K562 (cell line): Measurements from ENCODE around the gene NPAS3. TPM values are rescaled to one million over a fixed set of nuclear protein-coding genes. Genes with fewer than 3 reads are reported as not detected.

Source experiments
- CTBP1 ChIP-seq: fragments of 450-650 bp; IDR thresholded peaks from 2 replicates; pipeline ENCODE4 v1.6.1; 2016; ENCODE audit warnings: borderline replicate concordance
- LCOR ChIP-seq: sonication (generic); formaldehyde crosslinking; IDR thresholded peaks from 2 replicates; pipeline ENCODE4 v1.8.0; 2022; ENCODE audit warnings: mild to moderate bottlenecking, missing genetic modification reagents
- NRF1 ChIP-seq, 2 experiments: fragments of 450-650 bp; IDR thresholded peaks in 1 of 2; conservative IDR thresholded peaks in 1 of 2; 2 replicates each; pipeline ENCODE4 v1.6.1; 2014; ENCODE audit warnings: mild to moderate bottlenecking in 2 of 2
- PTRF ChIP-seq: fragments of 450-650 bp; IDR thresholded peaks from 2 replicates; pipeline ENCODE4 v1.6.1; 2016; ENCODE audit warnings: mild to moderate bottlenecking, missing genetic modification characterization, missing compliant biosample characterization
- SIRT6 ChIP-seq: IDR thresholded peaks from one replicate; pipeline ENCODE4 v1.6.1; 2012; ENCODE audit warnings: low read depth, mild to moderate bottlenecking, control low read depth, inconsistent platforms, low read length, moderate library complexity
- ZBTB12 ChIP-seq: fragments of 250-450 bp; sonication (Bioruptor Pico); IDR thresholded peaks from 2 replicates; pipeline ENCODE4 v1.4.0; 2020
- ZNF184 ChIP-seq: sonication (generic); formaldehyde crosslinking; IDR thresholded peaks from 2 replicates; pipeline ENCODE4 v1.5.0; 2020; ENCODE audit warnings: missing genetic modification reagents
- ZNF609 ChIP-seq: sonication (generic); formaldehyde crosslinking; IDR thresholded peaks from 2 replicates; pipeline ENCODE4 v1.8.1; 2023; ENCODE audit warnings: missing genetic modification reagents, mild to moderate bottlenecking, borderline replicate concordance
- polyA plus RNA-seq, 8 experiments: library from polyadenylated mRNA; depleted of rRNA in 4 of 8; stranded (reverse) in 5 of 8; unstranded in 3 of 8; fragments of >200 nt; fragmentation: Nextera tagmentation in 2 of 8; fragmentation: Illumina TruSeq in 1 of 8; extraction: Ambion mirVana in 2 of 8; extraction: Trizol in 1 of 8; gene quantifications; 2 replicates each; pipeline versions ENCODE4 v1.2.1 to v1.2.3, GENCODE V29; 2011 to 2014; ENCODE audit warnings: inconsistent platforms in 1 of 8, missing spikeins in 1 of 8
- total RNA-seq, 7 experiments: library from RNA; depleted of rRNA in 6 of 7; stranded (reverse); fragments of >200 nt in 6 of 7; fragmentation: Illumina TruSeq in 2 of 7; extraction: Trizol in 2 of 7; gene quantifications; 2 replicates each; pipeline versions ENCODE4 v1.2.1 to v1.2.3, GENCODE V29; 2011 to 2021; ENCODE audit warnings: low replicate concordance in 1 of 7

NPAS3 gene
- total and polyA plus RNA-seq, 9 of the 15 experiments (the other 6 are each of a cell fraction or from before 2014, with no cell fraction given) = 0.04 TPM; not detected in 8

- TF ChIP-seq ZNF609 (CRISPR knock-in tag) (no peak), NRF1 (conservative IDR thresholded peaks at IDR 0.05 in 1 of 2, IDR thresholded peaks at IDR 0.05 in 1 of 2) (no peak), LCOR (CRISPR knock-in tag) (no peak), CTBP1 (no peak), ZNF184 (CRISPR knock-in tag) (no peak), PTRF (tag) (no peak), SIRT6 (no peak), ZBTB12 (CRISPR knock-in tag) (no peak)
Measured at GRCh38 chr14:33290641-33291040, 352.0 kb downstream of the NPAS3 start (continued).
